ENCODE data around the gene EPHA7.

GRCh38 chr6:93248631-93249030 lies 170.7 kb downstream of the EPHA7 start:
- TF ChIP-seq POLR2A (IDR thresholded peaks at IDR 0.05) (no peak), POLR2AphosphoS5 (IDR thresholded peaks at IDR 0.05) (no peak)
- TF ChIP-seq, protein P1, sequence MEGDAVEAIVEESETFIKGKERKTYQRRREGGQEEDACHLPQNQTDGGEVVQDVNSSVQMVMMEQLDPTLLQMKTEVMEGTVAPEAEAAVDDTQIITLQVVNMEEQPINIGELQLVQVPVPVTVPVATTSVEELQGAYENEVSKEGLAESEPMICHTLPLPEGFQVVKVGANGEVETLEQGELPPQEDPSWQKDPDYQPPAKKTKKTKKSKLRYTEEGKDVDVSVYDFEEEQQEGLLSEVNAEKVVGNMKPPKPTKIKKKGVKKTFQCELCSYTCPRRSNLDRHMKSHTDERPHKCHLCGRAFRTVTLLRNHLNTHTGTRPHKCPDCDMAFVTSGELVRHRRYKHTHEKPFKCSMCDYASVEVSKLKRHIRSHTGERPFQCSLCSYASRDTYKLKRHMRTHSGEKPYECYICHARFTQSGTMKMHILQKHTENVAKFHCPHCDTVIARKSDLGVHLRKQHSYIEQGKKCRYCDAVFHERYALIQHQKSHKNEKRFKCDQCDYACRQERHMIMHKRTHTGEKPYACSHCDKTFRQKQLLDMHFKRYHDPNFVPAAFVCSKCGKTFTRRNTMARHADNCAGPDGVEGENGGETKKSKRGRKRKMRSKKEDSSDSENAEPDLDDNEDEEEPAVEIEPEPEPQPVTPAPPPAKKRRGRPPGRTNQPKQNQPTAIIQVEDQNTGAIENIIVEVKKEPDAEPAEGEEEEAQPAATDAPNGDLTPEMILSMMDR (IDR thresholded peaks at IDR 0.05) = no peak

All from breast epithelium (tissue), 3 donors.